MM.1S (cell line): ENCODE measurements around the gene TAPT1.

Experiments used
- CTCF ChIP-seq: fragments of 300-600 bp; sonication (generic); IDR thresholded peaks from 2 replicates; pipeline ENCODE4 v1.5.1; 2016; ENCODE audit warnings: antibody characterized with exemption, low read length, mixed read lengths
- EZH2 ChIP-seq: fragments of 300-600 bp; sonication (generic); optimal IDR thresholded peaks from 2 replicates; pipeline ENCODE3; 2017; ENCODE audit warnings: low read depth, mild to moderate bottlenecking, antibody characterized with exemption, low read length, mixed read lengths
- EZH2phosphoT487 ChIP-seq: fragments of 300-600 bp; sonication (generic); IDR thresholded peaks from 2 replicates; pipeline ENCODE4 v1.6.1; 2018; ENCODE audit warnings: antibody characterized with exemption, low read length

- TF ChIP-seq EZH2 (no peak), CTCF (no peak), EZH2phosphoT487 (no peak)
Observed at GRCh38 chr4:16194214-16194613, 32.1 kb downstream of the TAPT1 start.
